IMR-90 (cell line): ENCODE data around the gene SOS1.

Source experiments
- MXI1 ChIP-seq: IDR thresholded peaks from 2 replicates; pipeline ENCODE4 v1.6.1; 2012; ENCODE audit warnings: low read depth, mild to moderate bottlenecking, low read length, moderate library complexity, borderline replicate concordance
- TF ChIP-seq, protein P1 (sequence below): conservative IDR thresholded peaks from 2 replicates; pipeline ENCODE4 v1.5.1; 2012; ENCODE audit warnings: mild to moderate bottlenecking, low read depth, low read length, improper control_type of control experiment

DNA sequence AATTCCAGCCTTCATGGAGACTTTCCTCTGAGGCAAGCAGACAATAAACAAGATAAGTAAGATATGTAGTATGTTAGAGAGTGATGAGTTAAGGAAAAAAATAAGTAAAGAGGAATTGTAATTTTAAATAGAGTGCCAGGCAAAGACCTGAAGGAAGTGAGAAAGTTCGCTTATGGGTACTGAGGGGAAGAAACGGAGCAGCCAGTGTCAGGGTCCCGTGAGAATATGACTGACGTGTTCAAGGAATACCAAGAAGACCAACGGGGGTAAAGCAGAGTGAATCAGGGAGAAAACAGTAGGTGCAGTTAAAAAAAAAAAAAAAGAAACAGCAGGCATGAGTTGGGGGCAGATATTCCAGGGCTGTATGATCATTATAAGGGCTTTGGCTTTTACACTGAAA is 186.1 kb downstream of the SOS1 start:
- TF ChIP-seq, protein P1, sequence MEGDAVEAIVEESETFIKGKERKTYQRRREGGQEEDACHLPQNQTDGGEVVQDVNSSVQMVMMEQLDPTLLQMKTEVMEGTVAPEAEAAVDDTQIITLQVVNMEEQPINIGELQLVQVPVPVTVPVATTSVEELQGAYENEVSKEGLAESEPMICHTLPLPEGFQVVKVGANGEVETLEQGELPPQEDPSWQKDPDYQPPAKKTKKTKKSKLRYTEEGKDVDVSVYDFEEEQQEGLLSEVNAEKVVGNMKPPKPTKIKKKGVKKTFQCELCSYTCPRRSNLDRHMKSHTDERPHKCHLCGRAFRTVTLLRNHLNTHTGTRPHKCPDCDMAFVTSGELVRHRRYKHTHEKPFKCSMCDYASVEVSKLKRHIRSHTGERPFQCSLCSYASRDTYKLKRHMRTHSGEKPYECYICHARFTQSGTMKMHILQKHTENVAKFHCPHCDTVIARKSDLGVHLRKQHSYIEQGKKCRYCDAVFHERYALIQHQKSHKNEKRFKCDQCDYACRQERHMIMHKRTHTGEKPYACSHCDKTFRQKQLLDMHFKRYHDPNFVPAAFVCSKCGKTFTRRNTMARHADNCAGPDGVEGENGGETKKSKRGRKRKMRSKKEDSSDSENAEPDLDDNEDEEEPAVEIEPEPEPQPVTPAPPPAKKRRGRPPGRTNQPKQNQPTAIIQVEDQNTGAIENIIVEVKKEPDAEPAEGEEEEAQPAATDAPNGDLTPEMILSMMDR: no peak
- TF ChIP-seq MXI1: no peak
